Neural progenitor cell (in vitro differentiated cells): Measurements from ENCODE around the gene RRBP1.

Experiments
- CTCF ChIP-seq: fragments of 200-600 bp; sonication (generic); IDR thresholded peaks from 2 replicates; pipeline ENCODE4 v1.5.1; 2017; ENCODE audit warnings: antibody characterized with exemption, mild to moderate bottlenecking
- EZH2 ChIP-seq: fragments of 200-600 bp; sonication (generic); IDR thresholded peaks from 2 replicates; pipeline ENCODE4 v1.6.1; 2017; ENCODE audit warnings: antibody characterized with exemption, mild to moderate bottlenecking, moderate library complexity
- EZH2phosphoT487 ChIP-seq: fragments of 200-600 bp; sonication (generic); IDR thresholded peaks from 2 replicates; pipeline ENCODE4 v1.6.1; 2017; ENCODE audit warnings: antibody characterized with exemption

GRCh38 chr20:17683218-17684076 is 1.4 kb upstream of the RRBP1 start:
- no peak for TF ChIP-seq CTCF
- no peak for TF ChIP-seq EZH2phosphoT487
- no peak for TF ChIP-seq EZH2
